LNCaP clone FGC (cell line): ENCODE measurements around the gene DOK1.
"Not testable (repeated sequence)": the region's sequence is repeated elsewhere in the genome, so short reads cannot be mapped to it uniquely, and the experiment has no call there.

Experiments used
- DNase-seq: peaks from one replicate; pipeline ENCODE4 v3.0.0-alpha.2; 2011; ENCODE audit warnings: low read depth
- H3K4me3 ChIP-seq: 2 replicates; pipeline ENCODE4 v1.5.1; 2011; ENCODE audit warnings: mild to moderate bottlenecking, low read depth, low read length, control low read depth
- TF ChIP-seq, protein P1 (sequence below): IDR thresholded peaks from 2 replicates; pipeline ENCODE4 v1.5.1; 2012; ENCODE audit warnings: mild to moderate bottlenecking; ENCODE audit not compliant: control insufficient read depth, insufficient read depth; ENCODE audit errors: extremely low read depth

The DOK1 gene

DNA sequence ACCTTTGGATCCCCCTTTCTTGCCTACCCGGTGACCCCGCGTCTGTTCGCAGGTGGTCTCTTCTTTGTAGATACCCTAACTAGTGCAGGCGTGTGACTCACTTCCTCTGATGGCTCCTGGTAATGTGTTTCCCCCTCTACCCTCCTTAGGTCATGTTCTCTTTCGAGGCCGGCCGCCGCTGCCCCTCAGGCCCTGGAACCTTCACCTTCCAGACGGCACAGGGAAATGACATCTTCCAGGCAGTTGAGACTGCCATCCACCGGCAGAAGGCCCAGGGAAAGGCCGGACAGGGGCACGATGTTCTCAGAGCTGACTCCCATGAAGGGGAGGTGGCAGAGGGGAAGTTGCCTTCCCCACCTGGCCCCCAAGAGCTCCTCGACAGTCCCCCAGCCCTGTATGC lies 1.6 kb downstream of the DOK1 start:
- H3K4me3 ChIP-seq, result no peak overlapping the region
- no peak for DNase-seq
- TF ChIP-seq, protein P1, sequence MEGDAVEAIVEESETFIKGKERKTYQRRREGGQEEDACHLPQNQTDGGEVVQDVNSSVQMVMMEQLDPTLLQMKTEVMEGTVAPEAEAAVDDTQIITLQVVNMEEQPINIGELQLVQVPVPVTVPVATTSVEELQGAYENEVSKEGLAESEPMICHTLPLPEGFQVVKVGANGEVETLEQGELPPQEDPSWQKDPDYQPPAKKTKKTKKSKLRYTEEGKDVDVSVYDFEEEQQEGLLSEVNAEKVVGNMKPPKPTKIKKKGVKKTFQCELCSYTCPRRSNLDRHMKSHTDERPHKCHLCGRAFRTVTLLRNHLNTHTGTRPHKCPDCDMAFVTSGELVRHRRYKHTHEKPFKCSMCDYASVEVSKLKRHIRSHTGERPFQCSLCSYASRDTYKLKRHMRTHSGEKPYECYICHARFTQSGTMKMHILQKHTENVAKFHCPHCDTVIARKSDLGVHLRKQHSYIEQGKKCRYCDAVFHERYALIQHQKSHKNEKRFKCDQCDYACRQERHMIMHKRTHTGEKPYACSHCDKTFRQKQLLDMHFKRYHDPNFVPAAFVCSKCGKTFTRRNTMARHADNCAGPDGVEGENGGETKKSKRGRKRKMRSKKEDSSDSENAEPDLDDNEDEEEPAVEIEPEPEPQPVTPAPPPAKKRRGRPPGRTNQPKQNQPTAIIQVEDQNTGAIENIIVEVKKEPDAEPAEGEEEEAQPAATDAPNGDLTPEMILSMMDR, result no peak

GRCh38 chr2:74556831-74557370 lies 2.4 kb downstream of the DOK1 start:
- no peak for DNase-seq
- no peak overlapping the region for H3K4me3 ChIP-seq

DNA sequence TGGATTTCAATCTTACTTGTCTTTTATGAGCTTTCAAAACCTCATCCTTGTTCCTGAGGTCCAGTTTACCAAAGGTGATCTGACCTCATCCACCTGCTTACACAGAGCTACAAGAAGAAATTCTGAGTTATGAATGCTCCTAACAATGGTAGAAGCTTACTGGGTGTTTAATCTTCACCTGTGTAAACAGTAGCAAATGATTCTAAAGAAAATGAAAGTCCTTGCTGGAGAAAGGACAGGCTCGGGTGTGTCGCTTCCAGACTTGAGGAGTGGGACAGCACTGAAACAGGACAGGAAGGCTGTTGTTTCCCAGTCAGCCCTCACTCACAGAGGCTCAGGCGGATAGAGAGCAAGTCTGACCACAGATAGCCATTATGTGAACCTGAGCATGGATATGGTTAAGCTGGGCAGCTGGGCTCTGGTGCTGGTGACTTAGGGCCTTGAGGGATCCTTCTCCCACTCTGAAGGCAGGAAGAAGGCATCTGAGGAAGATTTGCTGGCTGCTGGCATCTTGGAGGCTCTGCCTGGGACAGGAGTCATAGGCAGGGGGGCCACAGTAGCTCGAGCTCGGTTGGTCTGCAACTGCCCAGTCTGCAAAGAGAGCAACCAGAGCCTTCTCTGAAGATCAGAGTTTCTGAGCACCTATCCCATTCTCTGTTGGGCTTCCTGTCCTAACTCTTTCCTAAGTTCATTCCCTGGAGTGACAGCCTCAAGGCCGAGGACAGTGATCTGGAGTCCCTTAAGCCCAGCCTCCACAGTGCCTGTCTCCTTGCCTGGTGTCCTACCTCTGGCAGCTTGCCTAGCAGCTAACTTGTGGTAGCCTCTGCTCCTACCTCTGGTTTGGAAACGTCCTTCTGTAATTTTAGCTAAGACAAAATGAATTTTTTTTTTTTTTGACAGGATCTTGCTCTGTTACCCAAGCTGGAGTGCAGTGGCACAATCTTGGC lies 4.0 kb downstream of the DOK1 start:
- TF ChIP-seq, protein P1, result no peak
- DNase-seq, result no peak
- H3K4me3 ChIP-seq, result no peak overlapping the region

More at GRCh38 chr2:74556831-74557370, 2.4 kb downstream of the DOK1 start:
- TF ChIP-seq, protein P1, result no peak

GRCh38 chr2:74559912-74560311 lies 5.4 kb downstream of the DOK1 start:
- TF ChIP-seq, protein P1, result no peak
- H3K4me3 ChIP-seq, result no peak overlapping the region
- DNase-seq, result no peak

DNA sequence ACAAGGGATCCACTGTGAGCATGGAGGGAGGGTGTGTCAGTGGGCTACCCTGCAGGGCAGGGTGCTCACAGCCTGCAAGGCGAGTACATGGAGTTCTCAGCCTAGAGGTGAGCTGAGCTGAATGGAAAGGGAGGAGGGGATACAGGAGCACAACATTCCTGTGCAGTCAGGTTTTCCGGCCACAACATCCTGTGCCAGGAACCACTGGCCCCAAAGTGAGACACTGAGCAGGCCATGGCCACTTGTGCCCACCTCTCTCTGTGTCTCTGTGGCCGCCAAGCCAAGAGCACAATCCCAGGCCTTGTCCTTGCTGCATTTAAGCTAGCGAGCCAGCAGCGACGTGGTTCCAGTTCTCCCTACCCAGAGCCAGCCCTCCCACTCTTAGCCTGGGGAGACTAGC lies 6.1 kb downstream of the DOK1 start:
- no peak overlapping the region for H3K4me3 ChIP-seq
- TF ChIP-seq, protein P1, result no peak
- no peak for DNase-seq

DNA sequence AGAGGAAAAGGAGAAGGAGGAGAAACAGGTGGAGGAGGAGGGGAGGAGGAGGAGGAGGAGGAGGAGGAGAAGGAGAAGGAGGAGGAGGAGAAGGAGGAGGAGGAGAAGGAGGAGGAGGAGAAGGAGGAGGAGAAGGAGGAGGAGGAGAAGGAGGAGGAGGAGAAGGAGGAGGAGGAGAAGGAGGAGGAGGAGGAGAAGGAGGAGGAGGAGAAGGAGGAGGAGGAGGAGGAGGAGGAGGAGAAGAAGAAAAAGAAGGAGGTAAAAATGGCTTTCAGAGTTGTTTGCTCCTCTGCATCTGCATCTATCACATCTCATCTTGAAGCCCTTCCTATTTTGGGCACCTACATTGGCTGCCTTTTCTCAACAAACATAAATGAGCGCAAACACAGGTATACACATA lies 6.5 kb downstream of the DOK1 start:
- not testable (repeated sequence) for DNase-seq, H3K4me3 ChIP-seq

- no peak overlapping the region for H3K4me3 ChIP-seq
- TF ChIP-seq, protein P1, result no peak
- no peak for DNase-seq
These were observed 7.7 kb downstream of the DOK1 start for GRCh38 chr2:74562126-74562775.
